Type B pancreatic cell (in vitro differentiated cells): ENCODE data around the gene SLC4A7. TPM values are rescaled to one million over a fixed set of nuclear protein-coding genes. Genes with fewer than 3 reads are reported as not detected.

ENCODE experiments used
- DNase-seq: peaks from one replicate; pipeline ENCODE4 v3.0.0; 2021; ENCODE audit warnings: mixed read lengths; ENCODE audit not compliant: unreplicated experiment; ENCODE audit errors: extremely low spot score
- H3K27ac Mint-ChIP-seq: 2 replicates; pipeline ENCODE4 v1.8.0; 2021; ENCODE audit warnings: mild to moderate bottlenecking, mixed read lengths
- H3K27me3 Mint-ChIP-seq: 2 replicates; pipeline ENCODE4 v1.8.0; 2021; ENCODE audit warnings: mixed read lengths
- H3K36me3 Mint-ChIP-seq: 2 replicates; pipeline ENCODE4 v1.8.0; 2021; ENCODE audit warnings: mixed read lengths
- H3K4me1 Mint-ChIP-seq: one replicate; pipeline ENCODE4 v1.8.0; 2021; ENCODE audit warnings: mixed read lengths; ENCODE audit not compliant: unreplicated experiment
- H3K4me3 Mint-ChIP-seq: 2 replicates; pipeline ENCODE4 v1.8.0; 2021; ENCODE audit warnings: mild to moderate bottlenecking, mixed read lengths
- H3K9me3 Mint-ChIP-seq: 2 replicates; pipeline ENCODE4 v1.8.0; 2021; ENCODE audit warnings: mixed read lengths
- total RNA-seq: library from RNA; stranded (reverse); gene quantifications from 2 replicates; pipeline ENCODE4 v1.2.1, GENCODE V29; 2021; ENCODE audit warnings: low replicate concordance
- TF ChIP-seq, protein P1 (sequence below): fragments of 200-600 bp; sonication (generic); conservative IDR thresholded peaks from 2 replicates; pipeline ENCODE4 v1.5.0; 2021; ENCODE audit warnings: antibody characterized with exemption, mild to moderate bottlenecking

The SLC4A7 gene
- total RNA-seq, 1 donor from 2014 or later = 51.8 TPM

DNA sequence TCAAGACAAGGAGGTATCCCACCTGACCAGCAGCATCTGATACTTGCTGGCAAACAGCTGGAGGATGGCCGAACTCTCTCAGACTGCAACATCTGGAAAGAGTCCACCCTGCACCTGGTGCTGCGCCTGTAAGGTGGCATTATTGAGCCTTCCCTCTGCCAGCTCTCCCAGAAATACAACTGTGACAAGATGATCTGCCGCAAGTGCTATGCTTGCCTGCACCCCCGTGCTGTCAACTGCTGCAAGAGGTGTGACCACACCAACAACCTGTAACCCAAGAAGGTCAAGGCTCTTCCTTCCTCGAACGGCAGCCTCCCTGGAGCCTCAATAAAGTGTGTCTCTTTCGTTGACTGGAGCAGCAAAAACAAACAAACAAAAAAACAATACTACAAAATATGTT lies 2.2 kb upstream of the SLC4A7 start:
- H3K9me3 Mint-ChIP-seq = no peaks in the 10 kb centered on the region
- peaks cover 5% of the 10 kb centered on the region for H3K36me3 Mint-ChIP-seq
- no peak overlapping the region for H3K27ac Mint-ChIP-seq
- no peaks in the 10 kb centered on the region for H3K27me3 Mint-ChIP-seq
- TF ChIP-seq, protein P1, sequence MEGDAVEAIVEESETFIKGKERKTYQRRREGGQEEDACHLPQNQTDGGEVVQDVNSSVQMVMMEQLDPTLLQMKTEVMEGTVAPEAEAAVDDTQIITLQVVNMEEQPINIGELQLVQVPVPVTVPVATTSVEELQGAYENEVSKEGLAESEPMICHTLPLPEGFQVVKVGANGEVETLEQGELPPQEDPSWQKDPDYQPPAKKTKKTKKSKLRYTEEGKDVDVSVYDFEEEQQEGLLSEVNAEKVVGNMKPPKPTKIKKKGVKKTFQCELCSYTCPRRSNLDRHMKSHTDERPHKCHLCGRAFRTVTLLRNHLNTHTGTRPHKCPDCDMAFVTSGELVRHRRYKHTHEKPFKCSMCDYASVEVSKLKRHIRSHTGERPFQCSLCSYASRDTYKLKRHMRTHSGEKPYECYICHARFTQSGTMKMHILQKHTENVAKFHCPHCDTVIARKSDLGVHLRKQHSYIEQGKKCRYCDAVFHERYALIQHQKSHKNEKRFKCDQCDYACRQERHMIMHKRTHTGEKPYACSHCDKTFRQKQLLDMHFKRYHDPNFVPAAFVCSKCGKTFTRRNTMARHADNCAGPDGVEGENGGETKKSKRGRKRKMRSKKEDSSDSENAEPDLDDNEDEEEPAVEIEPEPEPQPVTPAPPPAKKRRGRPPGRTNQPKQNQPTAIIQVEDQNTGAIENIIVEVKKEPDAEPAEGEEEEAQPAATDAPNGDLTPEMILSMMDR = no peak
- H3K4me1 Mint-ChIP-seq = peaks cover 10% of the 10 kb centered on the region
- H3K4me3 Mint-ChIP-seq = peak overlapping the region; percentile 36
- no peak for DNase-seq

DNA sequence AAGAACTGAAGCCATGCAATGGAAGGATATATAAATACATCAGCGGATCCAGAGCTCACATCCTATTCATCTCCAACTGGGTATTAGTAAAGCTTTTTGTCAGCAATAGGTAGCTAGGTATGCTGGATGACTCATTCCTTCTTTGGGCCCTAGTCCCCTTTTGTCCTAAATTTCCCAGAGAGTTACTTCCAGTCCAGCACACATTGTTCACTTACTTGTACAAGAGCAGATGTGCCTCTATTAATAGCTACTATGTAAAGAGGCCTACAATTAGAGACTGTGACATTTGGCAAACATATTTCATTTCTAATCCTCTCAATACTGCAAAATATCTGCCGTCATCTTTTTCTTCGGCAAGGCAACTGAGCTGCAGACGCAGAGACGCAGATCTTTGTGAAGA lies 1.7 kb upstream of the SLC4A7 start:
- no peaks in the 10 kb centered on the region for H3K27me3 Mint-ChIP-seq
- no peak for DNase-seq
- H3K36me3 Mint-ChIP-seq = peaks cover 5% of the 10 kb centered on the region
- H3K9me3 Mint-ChIP-seq = no peaks in the 10 kb centered on the region
- TF ChIP-seq, protein P1 = no peak
- peaks cover 15% of the 10 kb centered on the region for H3K4me1 Mint-ChIP-seq
- no peak overlapping the region for H3K27ac Mint-ChIP-seq
- H3K4me3 Mint-ChIP-seq = peak overlapping the region; percentile 36

DNA sequence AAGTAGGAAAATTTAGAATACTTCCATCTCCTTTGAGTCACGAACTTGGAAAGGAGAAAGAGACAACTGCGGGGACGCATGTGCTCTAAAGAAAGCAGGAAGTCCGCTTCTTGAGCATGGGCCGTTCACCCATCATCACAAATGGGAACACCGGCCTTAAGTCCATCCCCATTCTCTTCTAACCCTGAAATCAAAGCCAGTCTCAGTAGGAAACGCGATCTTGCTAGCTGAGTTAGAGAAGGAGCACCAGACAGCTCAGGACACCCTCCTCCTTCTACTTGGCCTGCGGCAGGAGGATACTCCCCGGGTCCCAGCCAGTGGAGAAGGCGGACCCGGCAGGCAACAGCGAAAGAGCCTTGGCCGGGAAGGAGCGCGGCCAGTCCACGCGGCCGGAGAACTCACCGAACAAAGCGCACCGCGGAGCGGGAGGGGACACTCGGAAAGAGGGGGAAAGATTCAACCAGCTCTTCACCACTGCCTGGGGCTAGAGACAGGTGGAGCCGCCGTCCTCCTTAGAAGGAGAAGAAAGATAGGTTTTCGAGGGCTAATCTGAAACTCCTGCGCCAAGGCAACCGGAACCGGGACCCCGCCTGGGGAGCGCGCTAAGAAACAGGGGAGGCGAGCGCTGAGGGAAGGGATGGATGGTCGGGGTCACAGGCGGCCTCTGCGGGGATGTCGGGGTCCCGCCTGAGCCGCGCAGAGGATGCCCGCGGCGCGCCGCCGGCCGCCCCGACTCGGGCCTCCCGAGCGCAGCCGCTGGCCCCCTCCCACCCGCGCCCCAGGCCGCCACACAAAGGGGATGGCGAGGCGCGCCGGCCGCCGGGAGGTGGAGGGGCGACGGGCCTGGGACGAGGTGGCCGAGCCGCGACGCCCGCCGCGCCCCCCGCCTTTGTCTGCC lies 818 bp downstream of the SLC4A7 start:
- H3K4me1 Mint-ChIP-seq = peaks cover 16% of the 10 kb centered on the region
- no peaks in the 10 kb centered on the region for H3K9me3 Mint-ChIP-seq
- DNase-seq = peak; percentile 79
- no peaks in the 10 kb centered on the region for H3K27me3 Mint-ChIP-seq
- peak overlapping the region; percentile 99 for H3K27ac Mint-ChIP-seq
- peaks cover 15% of the 10 kb centered on the region for H3K36me3 Mint-ChIP-seq
- H3K4me3 Mint-ChIP-seq = peak overlapping the region; percentile 100
- TF ChIP-seq, protein P1 = no peak

DNA sequence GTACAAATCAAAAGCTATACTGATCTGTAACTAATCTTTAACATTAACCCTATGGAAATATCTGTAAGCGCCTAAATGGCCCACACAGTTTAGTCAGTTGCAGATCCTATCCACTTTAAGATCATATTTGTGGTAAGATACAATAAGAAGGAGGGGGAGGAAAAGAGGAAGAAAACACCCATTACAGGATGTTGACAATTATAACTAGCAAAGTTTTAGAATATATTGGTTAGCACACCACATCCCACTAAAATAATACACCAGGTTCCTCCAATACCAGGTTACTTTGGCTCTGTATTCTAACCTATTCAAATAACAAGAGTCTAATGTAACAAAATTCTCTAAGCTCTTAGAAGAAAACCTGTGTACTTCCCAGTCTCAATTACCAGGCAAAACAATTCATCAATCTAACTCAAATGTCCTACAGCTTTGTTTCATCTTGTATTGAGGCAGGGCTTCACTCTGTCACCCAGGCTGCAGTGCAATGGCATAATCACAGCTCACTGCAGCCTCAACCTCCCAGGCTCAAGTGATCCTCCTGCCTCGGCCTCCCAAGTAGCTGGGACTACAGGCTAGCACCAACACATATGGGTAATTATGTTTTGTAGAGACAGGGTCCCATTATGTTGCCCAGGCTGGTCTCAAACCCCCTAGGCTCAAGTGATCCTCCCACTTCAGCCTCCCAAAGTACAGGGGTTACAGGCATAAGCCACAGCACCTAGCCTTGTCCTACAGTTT lies 4.2 kb downstream of the SLC4A7 start:
- no peak overlapping the region for H3K27ac Mint-ChIP-seq
- peaks cover 5% of the 10 kb centered on the region for H3K9me3 Mint-ChIP-seq
- TF ChIP-seq, protein P1 = no peak
- H3K36me3 Mint-ChIP-seq = peaks cover 26% of the 10 kb centered on the region
- no peak for DNase-seq
- H3K4me1 Mint-ChIP-seq = peaks cover 16% of the 10 kb centered on the region
- no peaks in the 10 kb centered on the region for H3K27me3 Mint-ChIP-seq
- H3K4me3 Mint-ChIP-seq = peak overlapping the region; percentile 12

DNA sequence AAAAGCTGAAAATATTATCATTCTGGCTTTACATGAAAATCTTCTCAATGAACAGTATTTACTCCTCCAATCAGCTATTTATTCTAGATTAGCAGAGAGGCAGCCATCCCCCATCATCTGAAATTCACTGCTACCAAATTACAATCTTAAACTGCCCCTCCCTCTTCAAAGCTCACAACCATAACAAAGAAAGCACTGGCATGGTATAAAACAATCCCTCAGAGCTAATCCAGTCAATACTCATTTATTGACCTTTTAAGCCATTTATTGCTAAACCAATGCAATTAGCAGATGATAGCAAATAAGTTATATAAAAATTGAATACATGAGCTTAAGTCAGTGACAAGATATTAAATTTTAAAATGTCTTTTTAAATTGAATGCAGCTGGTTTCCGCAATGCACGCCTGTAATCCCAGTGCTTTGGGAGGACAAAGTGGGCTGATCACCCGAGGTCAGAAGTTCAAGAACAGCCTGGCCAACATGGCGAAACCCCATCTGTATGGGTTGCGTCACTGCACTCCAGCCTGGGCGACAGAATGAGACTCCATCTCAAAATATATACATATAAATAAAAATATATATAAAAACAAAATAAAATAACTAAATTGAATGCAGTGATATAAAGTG lies 12.1 kb downstream of the SLC4A7 start:
- no peaks in the 10 kb centered on the region for H3K27me3 Mint-ChIP-seq
- H3K4me3 Mint-ChIP-seq = no peak overlapping the region
- peaks cover 8% of the 10 kb centered on the region for H3K9me3 Mint-ChIP-seq
- H3K36me3 Mint-ChIP-seq = peaks cover 15% of the 10 kb centered on the region
- DNase-seq = no peak
- peaks cover 8% of the 10 kb centered on the region for H3K4me1 Mint-ChIP-seq
- H3K27ac Mint-ChIP-seq = no peak overlapping the region
- TF ChIP-seq, protein P1 = no peak
